Limb (tissue), 2 donors: ENCODE data around the gene PDLIM7.
"Not testable (repeated sequence)": the region's sequence is repeated elsewhere in the genome, so short reads cannot be mapped to it uniquely, and the experiment has no call there.

ENCODE experiments used
- DNase-seq, 2 donors: peaks; one replicate each; pipeline ENCODE4 v3.0.0-alpha.2; 2016; ENCODE audit errors: extremely low spot score in 2 of 2

The PDLIM7 gene

GRCh38 chr5:177491983-177492746 lies 5.2 kb downstream of the PDLIM7 start:
- no peak for DNase-seq

DNA sequence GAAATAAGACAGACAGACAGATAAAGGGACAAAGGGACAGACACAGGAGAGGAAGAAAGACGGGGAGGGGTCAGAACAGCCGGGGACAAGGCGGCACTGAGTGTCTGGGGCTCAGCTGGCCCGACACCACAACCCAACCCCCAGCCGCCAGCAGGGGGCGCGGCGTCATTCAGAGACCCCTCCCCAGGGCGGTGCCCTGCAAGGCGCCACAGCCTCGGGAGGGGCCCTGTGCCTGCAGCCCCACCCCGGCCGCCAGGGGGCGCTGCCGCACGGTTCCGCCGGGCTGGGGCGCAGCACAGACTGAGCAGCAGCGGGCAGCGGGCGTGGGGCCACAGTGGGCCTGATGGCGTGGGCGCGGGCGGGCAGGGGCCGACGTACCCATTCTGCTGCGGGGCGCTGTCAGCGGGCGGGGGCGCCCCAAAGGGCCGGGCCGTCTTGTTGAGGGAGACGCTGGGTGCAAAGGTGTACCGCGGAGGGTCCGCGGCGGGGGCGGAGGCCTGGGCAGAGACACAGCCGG lies 5.9 kb downstream of the PDLIM7 start:
- peak in 1 of 2 donors; percentile 85 for DNase-seq

DNA sequence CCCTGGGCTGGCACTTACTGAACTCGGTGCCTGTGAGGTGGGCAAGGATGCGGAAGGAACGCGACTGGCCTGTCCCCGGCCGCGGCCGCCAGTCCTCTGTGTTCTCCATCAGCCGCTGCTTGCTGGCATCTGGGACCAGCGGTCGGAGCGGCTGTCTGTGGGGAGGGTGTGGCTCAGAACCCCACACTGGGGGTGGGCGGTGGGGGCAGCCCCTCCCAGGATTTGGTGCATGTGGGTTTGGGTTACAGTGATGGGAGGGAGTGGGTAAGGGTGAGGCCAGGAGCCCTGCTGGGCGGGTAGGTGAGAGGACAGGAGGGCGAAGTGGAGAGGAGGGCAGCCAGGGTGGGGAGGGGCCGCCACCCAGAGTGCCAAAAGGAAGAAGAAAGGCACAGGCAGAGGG lies 6.4 kb downstream of the PDLIM7 start:
- DNase-seq: no peak

GRCh38 chr5:177490311-177490991 lies 7.0 kb downstream of the PDLIM7 start:
- no peak for DNase-seq

DNA sequence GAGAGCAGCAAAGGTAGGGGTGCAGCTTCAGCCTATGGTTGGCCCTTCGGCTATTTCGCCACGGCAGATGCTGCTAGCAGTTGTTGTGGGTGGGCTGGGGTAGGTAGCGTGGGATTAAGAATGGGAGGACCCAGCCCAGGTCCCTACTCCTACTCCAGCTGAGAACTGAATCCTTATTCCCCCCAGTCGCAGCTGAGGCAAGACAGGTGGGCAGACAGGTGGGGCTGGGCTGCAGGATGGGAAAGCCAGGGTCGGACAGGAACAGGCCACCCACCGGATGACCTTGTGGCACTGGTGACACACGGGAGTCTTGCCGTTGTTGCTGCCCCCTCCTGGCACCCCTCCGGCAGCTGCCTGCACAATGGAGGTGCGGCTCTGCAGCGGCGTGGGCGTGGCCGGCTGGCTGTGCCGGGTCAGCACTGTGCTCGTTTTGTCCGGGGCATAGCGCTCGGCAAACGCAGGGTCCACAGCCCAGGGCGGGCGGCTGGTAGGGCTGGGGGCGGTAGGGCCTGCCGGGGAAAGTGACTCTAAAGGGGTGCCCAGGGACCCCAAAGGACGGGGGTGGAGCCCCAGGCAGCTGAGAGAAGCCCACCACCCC lies 8.2 kb downstream of the PDLIM7 start:
- DNase-seq: no peak

- DNase-seq: no peak
Observed at GRCh38 chr5:177487975-177488374, 9.4 kb downstream of the PDLIM7 start.

- DNase-seq: no peak
Observed at GRCh38 chr5:177487144-177487543, 10.3 kb downstream of the PDLIM7 start.

DNA sequence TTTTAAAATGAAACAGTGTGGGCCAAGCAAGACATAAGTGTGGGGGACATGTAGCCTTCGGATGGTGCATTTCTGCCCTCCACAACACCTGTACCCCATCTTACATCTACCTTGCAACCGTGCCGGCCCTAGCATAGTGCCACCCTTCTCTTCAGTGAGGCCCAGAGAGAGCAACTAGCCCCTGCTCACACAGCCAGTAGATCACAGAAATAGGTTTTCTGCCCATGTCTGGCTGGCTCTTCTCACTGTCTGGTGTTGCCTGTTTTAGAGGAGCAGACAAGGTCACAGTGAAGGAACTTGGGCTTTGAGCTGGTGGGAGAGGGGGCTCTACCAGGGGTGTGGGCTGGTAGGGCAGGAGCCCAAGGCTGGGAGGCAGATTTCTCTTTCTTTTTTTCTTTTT lies 11.1 kb downstream of the PDLIM7 start:
- no peak for DNase-seq

GRCh38 chr5:177485753-177486152 lies 11.7 kb downstream of the PDLIM7 start:
- not testable (repeated sequence) for DNase-seq

GRCh38 chr5:177484902-177485549 lies 12.4 kb downstream of the PDLIM7 start:
- no peak for DNase-seq

DNA sequence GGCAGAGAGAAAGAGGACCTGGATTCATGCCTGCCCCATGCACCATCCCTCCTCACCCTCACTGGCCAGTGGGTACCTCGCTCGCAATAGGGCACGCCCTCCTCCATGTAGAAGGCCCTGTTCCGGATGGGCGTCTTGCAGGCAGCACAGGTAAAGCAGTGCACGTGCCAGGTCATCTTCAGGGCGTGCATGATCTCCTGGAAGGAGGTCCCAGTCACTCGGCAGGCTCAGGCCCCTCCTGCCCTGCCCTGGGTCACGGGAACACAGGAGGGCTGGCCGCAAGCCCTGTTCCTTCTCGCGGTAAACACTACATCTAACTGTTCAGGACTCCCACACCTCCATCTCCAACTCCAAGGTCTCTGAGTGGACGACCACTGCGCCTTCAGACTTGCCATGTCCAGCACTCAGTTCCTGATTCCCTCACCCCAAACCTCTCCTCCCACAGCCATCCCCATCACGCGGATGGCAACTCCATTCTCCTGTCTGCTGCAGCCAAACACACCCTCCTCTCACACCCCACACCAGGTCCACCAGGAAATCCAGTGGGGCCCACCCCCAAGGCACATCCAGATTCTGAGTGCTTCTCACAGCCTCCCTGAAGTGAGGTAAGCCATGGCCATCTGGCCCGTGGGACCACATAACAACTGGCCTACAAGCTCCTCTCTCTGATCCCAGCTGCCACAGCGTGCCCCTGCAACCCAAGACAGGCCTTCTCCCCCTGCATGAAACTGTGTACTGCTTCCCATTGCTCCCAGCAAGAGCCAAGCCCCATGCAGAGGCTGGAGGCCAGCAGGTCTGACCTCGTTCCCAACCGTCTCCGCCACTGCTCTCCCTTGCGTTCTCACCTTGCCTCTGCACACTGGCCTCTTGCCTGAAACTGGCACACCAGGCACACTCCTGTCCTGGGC lies 13.2 kb downstream of the PDLIM7 start:
- no peak for DNase-seq

DNA sequence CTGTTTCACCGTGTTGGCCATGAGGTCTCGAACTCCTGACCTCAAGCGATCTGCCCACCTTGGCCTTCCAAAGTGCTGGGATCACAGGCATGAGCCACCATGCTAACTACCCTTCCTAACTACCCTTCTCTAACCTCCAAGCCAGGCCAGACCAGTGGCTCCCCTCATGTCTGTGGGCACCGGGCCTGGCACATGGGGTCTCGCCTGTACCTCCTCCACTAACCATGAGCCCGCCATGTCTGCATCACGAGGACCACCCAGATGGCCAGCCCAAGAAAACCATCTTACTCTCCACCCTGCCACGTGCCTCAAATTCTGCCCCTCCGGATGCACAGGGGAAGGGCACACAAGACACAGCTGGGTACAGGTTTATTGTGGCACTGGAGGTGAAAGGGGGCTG lies 14.4 kb downstream of the PDLIM7 start:
- DNase-seq: no peak

DNA sequence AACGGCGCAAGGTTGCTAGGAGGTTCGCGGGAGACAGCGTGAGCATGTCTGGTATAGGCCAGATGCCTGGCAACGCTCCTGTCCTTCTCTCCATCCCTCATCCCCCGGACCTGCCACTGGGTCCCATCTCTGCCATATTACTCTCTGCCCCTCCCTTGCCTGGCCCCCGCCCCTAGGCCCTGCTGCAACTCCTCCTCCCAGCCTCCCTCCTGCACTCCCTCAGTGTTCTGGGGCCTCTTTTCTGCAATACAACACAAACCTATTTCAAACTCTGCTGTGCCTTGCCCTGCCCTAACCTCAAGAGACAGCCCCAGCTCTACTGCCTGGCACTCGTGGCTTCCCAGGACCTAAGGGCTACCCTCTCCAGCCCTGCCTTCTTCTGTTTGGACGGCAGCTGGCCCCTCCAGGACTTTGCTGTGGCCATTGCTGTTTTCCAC lies 15.0 kb downstream of the PDLIM7 start:
- no peak for DNase-seq

- DNase-seq: no peak
Observed at GRCh38 chr5:177479774-177480173, 17.6 kb downstream of the PDLIM7 start.

DNA sequence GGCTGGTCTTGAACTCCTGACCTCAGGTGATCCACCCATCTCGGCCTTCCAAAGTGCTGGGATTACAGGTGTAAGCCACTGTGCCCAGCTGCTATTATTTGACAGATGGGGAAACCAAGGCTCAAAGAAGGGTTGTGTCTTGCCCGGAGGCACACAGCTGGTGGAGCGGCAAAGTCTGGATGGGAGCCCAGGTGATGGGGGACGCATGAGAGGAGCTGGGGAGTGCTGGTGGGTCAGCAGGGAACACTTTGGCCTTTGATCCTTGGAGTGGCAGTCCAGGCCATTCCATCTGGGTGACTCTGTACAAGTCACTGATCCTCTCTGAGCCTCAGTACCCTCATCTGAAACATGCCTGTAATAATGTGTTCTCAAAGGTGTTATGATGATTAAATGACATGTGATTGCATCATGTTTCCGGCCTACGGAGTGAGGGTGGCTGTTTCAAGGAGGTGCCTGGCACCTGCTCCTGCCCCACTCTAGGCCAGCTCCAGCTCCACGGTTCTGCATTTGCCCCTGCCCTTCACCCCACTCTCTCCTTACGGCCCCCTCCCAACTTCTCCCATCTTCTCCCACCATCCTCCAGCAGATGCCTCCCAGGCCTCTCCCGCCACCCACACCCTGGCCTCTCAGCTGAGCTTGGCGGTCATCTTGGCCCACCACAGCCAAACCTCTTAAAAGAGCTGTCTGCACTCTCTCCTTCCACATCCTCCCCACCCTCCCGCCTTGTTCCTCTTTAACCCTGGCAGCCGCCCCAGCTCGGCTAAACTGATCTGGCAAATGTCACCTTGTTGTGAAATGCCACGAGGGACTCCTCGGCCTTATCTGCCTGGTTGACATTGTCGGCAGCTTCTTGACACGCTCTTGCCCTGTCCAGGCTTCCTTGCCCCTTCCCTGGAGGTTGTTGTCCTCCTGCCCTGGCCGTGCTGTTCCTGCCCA lies 18.4 kb downstream of the PDLIM7 start:
- no peak for DNase-seq

DNA sequence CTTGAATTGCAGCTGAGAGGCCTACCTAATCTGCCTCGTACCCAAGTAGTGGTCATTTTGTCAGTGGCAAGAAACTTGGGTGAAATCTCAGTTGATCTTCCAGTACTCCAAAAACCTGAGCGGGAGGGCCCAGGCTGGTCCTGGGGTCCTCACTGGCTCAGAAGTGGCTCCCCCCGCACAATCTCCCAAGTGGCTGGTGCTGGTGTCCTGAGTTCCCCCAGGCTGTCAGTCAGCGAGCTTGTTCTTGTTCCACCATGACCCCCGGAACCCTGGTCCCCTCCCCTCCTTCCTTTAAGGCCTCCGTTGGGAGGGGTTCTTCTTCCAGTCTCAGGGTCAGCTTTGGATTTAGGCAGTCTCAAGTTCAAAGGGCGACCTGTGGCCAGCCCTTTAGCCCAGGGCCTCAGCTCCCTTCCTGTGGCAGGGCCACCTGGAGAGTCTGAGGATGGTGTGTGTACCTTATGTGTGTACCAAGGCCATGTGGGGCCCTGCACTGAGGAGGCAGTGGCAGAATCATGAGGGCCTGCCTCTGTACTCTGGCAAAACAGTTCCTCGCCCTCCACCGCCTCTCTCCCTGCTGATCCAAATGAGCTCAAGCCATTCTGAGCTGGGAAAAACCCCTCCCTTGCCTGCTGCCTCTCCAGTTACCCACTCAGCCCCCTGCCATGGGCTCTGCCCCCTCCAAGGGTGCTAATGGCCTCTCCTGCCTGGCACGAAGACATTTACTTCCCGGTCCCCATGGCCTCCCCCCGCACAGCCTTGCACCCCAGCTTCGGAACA lies 19.5 kb downstream of the PDLIM7 start:
- no peak for DNase-seq

DNA sequence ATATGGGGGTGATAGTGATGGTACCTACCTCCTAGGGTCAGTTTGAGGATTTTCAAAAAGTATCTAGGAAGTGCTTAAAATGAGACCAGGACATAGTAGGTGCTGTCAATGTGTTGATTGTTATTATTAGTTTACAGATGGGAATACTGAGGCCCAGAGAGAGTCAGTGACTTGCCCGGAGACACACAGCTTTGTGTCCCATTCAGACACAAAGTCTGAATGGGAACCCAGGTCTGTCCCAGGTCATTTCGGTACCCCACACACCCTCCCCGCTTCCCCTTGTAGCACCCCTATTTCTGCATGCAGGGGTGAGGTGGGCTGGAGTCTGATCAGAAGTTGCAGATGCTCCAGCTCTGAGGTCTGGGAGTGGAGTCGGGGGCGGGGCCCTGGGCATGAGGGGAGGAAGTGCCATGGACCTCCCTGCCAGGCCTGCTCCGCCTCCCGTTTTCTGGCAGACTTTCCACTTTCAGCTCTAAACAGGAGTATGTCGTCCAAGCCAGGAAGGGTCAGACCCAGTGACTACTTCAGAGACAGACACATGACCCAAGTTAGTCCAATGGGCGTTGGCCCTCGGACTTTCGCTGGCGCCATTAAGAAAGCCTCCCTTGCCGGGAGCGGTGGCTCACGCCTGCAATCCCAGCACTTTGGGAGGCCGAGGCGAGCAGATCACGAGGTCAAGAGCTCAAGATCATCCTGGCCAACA lies 20.7 kb downstream of the PDLIM7 start:
- no peak for DNase-seq
